Vagina (tissue), 2 donors: Measurements from ENCODE around the gene CCNG2. TPM values are rescaled to one million over a fixed set of nuclear protein-coding genes. Genes with fewer than 3 reads are reported as not detected.

Experiments
- DNase-seq, 2 donors: peaks; one replicate each; pipeline ENCODE4 v3.0.0-alpha.2; 2017; ENCODE audit errors: extremely low spot score in 2 of 2
- H3K27ac ChIP-seq: fragments of 200-600 bp; sonication (generic); one replicate; pipeline ENCODE4 v1.5.1; 2019
- H3K27me3 ChIP-seq: fragments of 200-600 bp; sonication (generic); one replicate; pipeline ENCODE4 v1.5.1; 2019
- H3K36me3 ChIP-seq, 2 donors: fragments of 200-600 bp; sonication (generic); one replicate each; pipeline ENCODE4 v1.5.1; 2017 to 2019
- H3K4me1 ChIP-seq: fragments of 200-600 bp; sonication (generic); one replicate; pipeline ENCODE4 v1.5.1; 2019
- H3K4me3 ChIP-seq, 2 donors: fragments of 200-600 bp; sonication (generic); 1 replicate in 1 of 2; 2 replicates in 1 of 2; pipeline ENCODE4 v1.5.1; 2016 to 2019
- H3K9me3 ChIP-seq: fragments of 200-600 bp; sonication (generic); one replicate; pipeline ENCODE4 v1.5.1; 2019
- POLR2A ChIP-seq, 2 donors: fragments of 450-650 bp; IDR thresholded peaks; one replicate each; pipeline ENCODE4 v1.6.1; 2017; ENCODE audit warnings: antibody characterized with exemption in 2 of 2, mild to moderate bottlenecking in 2 of 2, moderate library complexity in 2 of 2
- POLR2AphosphoS5 ChIP-seq, 2 donors: sonication (generic); formaldehyde crosslinking; IDR thresholded peaks; one replicate each; pipeline ENCODE4 v1.9.0; 2017; ENCODE audit warnings: antibody characterized with exemption in 2 of 2, mild to moderate bottlenecking in 2 of 2, low read depth in 1 of 2; ENCODE audit not compliant: insufficient read depth in 1 of 2
- intact Hi-C: fragments of 100-400 bp; cut with DNase I; formaldehyde crosslinking; loops from one replicate; pipeline ENCODE4 v1.15.1; 2023
- total RNA-seq: library from RNA; depleted of rRNA; stranded (reverse); fragments of >200 nt; gene quantifications from one replicate; pipeline ENCODE4 v1.2.3, GENCODE V29; 2016
- TF ChIP-seq, protein P1 (sequence below), 3 experiments: fragments of 450-650 bp in 2 of 3; fragments of 200-600 bp in 1 of 3; sonication (generic) in 1 of 3; IDR thresholded peaks; one replicate each; pipeline ENCODE4 v1.5.1; 2017 to 2019; ENCODE audit warnings: antibody characterized with exemption in 3 of 3, mild to moderate bottlenecking in 2 of 3, moderate library complexity in 2 of 3

The CCNG2 gene, protein sequence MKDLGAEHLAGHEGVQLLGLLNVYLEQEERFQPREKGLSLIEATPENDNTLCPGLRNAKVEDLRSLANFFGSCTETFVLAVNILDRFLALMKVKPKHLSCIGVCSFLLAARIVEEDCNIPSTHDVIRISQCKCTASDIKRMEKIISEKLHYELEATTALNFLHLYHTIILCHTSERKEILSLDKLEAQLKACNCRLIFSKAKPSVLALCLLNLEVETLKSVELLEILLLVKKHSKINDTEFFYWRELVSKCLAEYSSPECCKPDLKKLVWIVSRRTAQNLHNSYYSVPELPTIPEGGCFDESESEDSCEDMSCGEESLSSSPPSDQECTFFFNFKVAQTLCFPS
- total RNA-seq: 31.4 TPM

- peak in 1 of 2 donors; percentile 91 for DNase-seq
- TF ChIP-seq POLR2A (IDR thresholded peaks at IDR 0.05) (peak in 1 of 2 donors; percentile 79), POLR2AphosphoS5 (IDR thresholded peaks at IDR 0.05; ENCODE audit: insufficient read depth in 1 of 2, low read depth in 1 of 2) (peak; percentile 80 to 99)
- TF ChIP-seq, protein P1, sequence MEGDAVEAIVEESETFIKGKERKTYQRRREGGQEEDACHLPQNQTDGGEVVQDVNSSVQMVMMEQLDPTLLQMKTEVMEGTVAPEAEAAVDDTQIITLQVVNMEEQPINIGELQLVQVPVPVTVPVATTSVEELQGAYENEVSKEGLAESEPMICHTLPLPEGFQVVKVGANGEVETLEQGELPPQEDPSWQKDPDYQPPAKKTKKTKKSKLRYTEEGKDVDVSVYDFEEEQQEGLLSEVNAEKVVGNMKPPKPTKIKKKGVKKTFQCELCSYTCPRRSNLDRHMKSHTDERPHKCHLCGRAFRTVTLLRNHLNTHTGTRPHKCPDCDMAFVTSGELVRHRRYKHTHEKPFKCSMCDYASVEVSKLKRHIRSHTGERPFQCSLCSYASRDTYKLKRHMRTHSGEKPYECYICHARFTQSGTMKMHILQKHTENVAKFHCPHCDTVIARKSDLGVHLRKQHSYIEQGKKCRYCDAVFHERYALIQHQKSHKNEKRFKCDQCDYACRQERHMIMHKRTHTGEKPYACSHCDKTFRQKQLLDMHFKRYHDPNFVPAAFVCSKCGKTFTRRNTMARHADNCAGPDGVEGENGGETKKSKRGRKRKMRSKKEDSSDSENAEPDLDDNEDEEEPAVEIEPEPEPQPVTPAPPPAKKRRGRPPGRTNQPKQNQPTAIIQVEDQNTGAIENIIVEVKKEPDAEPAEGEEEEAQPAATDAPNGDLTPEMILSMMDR (IDR thresholded peaks at IDR 0.05): no peak
- Histone ChIP-seq H3K27ac (peak within 1 kb of the TSS; percentile 96), H3K4me3 (peak within 1 kb of the TSS; percentile 88 to 91), H3K9me3 (no peaks in the 10 kb centered on the region), H3K36me3 (peaks cover 0 to 17% of the 10 kb centered on the region in 2 donors), H3K27me3 (no peaks in the 10 kb centered on the region), H3K4me1 (peaks cover 28% of the 10 kb centered on the region)
- intact Hi-C loops: loop anchor here (2.0 kb wide), 1 partner anchor 80 kb away; no protein-coding TSS in a partner anchor
These were observed at the start of gene CCNG2 for GRCh38 chr4:77156912-77157858. Gene CCNG2 (plus strand): TSS chr4:77157207. CDS start chr4:77158533, 1,326 bp downstream.

GRCh38 chr4:77110730-77111129 is 46.3 kb upstream of the CCNG2 start:
- Histone ChIP-seq H3K9me3 (no peaks in the 10 kb centered on the region), H3K36me3 (no peaks in the 10 kb centered on the region), H3K4me3 (no peak overlapping the region), H3K27ac (no peak overlapping the region), H3K27me3 (no peaks in the 10 kb centered on the region), H3K4me1 (peaks cover under 1% of the 10 kb centered on the region)
- intact Hi-C loops: no loop called here
- DNase-seq: no peak
- TF ChIP-seq POLR2A (IDR thresholded peaks at IDR 0.05) (no peak), POLR2AphosphoS5 (IDR thresholded peaks at IDR 0.05; ENCODE audit: insufficient read depth in 1 of 2, low read depth in 1 of 2) (no peak)
- TF ChIP-seq, protein P1 (IDR thresholded peaks at IDR 0.05): no peak

GRCh38 chr4:77113069-77113468 is 43.9 kb upstream of the CCNG2 start:
- Histone ChIP-seq H3K9me3 (no peaks in the 10 kb centered on the region), H3K27me3 (no peaks in the 10 kb centered on the region), H3K36me3 (no peaks in the 10 kb centered on the region), H3K4me1 (no peaks in the 10 kb centered on the region), H3K4me3 (no peak overlapping the region), H3K27ac (no peak overlapping the region)
- intact Hi-C loops: no loop called here
- TF ChIP-seq POLR2AphosphoS5 (IDR thresholded peaks at IDR 0.05; ENCODE audit: insufficient read depth in 1 of 2, low read depth in 1 of 2) (no peak), POLR2A (IDR thresholded peaks at IDR 0.05) (no peak)
- TF ChIP-seq, protein P1 (IDR thresholded peaks at IDR 0.05): no peak
- no peak for DNase-seq

GRCh38 chr4:77117721-77118120 is 39.3 kb upstream of the CCNG2 start:
- H3K9me3 ChIP-seq: no peaks in the 10 kb centered on the region
- intact Hi-C loops: no loop called here
- H3K4me3 ChIP-seq: no peak overlapping the region
- TF ChIP-seq POLR2A (IDR thresholded peaks at IDR 0.05): no peak
- TF ChIP-seq POLR2AphosphoS5 (IDR thresholded peaks at IDR 0.05; ENCODE audit: insufficient read depth in 1 of 2, low read depth in 1 of 2): no peak
- TF ChIP-seq, protein P1 (IDR thresholded peaks at IDR 0.05): no peak
- no peaks in the 10 kb centered on the region for H3K36me3 ChIP-seq
- no peaks in the 10 kb centered on the region for H3K27me3 ChIP-seq
- no peaks in the 10 kb centered on the region for H3K4me1 ChIP-seq
- H3K27ac ChIP-seq: no peak overlapping the region
- DNase-seq: no peak
